Measurements from ENCODE around the gene KCNN4.
"Not testable (repeated sequence)": the region's sequence is repeated elsewhere in the genome, so short reads cannot be mapped to it uniquely, and the experiment has no call there.

The KCNN4 gene

GRCh38 chr19:43798546-43799409 lies 18.0 kb upstream of the KCNN4 start:
- peak; percentile 78 for DNase-seq

- no peak for DNase-seq
Measured at GRCh38 chr19:43798026-43798545, 17.3 kb upstream of the KCNN4 start.

DNA sequence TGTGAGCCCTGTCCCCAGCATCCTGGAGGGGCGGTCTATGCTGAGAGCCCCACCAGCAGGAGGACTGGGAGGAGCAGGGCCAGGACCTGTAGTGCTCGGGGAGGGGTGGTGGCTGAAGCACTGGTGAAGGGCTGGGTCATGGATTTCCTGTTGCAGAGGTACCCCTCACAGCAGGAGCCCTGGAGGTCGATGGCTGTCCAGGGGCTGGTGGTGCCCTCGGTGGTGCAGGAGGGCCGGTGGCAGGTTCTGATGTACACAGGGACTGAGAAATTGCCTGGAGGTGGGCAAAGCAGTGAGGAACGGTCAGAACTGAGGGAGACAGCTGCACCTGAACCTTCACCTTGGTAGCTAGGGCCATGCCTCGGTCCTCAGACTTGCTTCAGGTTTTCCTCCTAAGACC lies 16.8 kb upstream of the KCNN4 start:
- no peak for DNase-seq

- no peak for DNase-seq
Measured at GRCh38 chr19:43797118-43797517, 16.3 kb upstream of the KCNN4 start.

DNA sequence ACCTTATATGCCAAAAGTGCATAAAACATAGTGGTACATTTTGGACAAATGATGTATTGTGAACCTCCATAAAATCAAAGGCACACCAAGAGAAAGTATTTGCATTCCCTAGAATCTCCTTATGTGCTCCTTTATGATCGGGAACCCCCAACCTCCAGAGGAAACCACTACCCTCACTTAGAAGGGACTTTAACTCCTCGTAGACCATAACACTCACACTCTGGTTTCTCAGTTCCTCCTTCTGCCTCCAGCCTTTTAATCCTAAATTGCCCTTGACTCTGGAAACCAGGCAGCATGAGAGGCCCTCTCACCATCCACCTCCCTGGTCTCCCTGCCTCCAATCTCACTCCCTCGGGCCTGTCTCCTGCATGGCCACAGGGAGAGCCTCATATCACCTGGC lies 9.8 kb upstream of the KCNN4 start:
- DNase-seq = no peak

- no peak for DNase-seq
Measured at GRCh38 chr19:43789029-43789428, 8.3 kb upstream of the KCNN4 start.

DNA sequence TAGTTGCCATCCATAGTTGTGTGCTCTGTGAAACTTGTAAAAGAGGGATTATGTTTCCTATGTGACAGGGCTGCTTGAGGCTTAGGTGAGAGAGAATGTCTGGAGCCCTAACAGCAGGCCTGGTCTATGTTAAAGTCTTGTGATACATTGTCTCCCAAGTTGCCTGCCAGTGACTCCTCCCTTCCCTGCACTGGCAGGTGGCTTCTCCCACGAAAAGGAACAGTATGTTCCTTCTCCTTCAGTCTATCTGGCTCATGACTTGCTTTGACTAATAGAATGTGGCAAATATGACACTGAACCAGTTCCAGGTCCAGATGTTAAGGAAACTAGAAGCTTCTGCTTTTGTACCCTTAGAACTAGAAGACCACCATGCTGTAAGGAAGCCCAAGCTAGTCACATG lies 5.9 kb upstream of the KCNN4 start:
- no peak for DNase-seq

DNA sequence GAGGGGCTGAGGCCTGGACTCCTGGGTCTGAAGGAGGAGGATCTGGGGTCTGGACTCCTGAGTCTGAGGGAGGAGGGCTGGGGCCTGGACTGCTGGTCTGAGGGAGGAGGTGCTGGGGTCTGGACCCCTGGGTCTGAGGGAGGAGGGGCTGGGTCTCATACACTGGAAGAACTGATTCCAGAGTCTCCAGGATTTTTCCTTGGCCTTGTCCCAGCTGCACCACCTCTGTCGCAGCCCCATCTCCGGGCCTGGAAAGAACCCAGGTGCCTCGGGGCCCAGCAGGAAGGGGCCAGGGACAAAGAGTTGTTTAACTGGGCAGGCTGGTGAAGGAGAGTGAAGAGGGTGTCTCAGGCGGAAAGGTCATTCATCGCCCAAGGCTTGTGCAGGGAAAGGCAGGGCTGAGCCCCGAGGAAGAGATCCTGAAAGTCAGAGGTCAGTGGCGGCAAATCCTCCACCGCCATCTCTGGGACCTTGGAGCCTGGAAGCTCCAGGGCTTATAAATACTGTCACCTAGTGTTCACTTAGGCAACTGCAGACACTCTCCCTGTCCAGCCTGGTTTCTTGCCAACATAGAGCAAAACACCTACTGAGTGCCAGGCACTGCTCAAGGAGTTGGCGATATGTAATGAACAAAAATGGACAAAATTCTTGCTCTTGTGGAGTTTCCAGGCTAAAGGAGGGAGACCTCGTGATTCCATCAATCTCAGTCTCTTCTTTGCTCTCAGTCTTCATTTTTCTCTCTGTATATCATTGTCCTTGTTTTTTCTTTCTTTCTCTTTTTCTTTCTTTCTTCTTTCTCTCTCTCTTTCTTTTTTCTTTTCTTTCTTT lies 4.4 kb upstream of the KCNN4 start:
- peak; percentile 59 for DNase-seq

GRCh38 chr19:43784241-43784980 lies 3.6 kb upstream of the KCNN4 start:
- no peak for DNase-seq

DNA sequence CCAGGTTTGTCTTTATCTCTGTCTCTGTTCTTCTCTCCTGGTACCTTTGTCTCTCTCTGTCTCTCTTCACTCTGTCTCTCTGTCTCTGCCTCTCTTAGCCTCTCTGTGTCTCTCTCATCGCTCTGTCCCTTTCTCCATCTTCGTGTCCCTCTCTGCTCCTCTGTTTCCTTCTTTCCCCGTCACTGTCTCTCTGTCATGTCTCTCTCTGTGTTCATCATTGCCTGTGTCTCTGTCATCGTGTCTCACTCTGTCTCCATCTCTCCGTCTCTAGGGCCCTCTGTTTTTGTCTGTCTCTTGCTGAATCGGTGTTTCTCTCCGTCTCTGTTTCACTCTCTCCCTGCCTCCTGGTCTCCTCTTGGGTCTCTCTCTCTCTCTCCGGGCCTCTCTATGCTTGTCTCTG lies 2.9 kb upstream of the KCNN4 start:
- DNase-seq = no peak

GRCh38 chr19:43782689-43783231 lies 2.0 kb upstream of the KCNN4 start:
- no peak for DNase-seq

DNA sequence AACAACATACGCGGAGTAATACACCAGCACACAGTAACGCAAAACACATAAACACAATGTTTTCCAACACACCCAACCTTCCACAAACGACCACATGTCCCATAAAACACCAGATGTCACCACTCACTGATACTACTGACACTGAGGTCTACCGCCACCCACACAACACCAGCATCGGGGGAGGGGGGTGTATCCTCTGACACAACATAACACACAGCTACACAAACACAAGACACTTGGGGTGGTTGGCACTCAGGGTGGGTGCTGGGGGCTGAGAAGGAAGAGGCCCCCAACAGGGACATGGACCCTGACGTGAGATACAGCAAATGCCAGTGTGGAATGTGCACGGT lies 1.5 kb upstream of the KCNN4 start:
- peak; percentile 25 for DNase-seq

- DNase-seq = no peak
Measured at GRCh38 chr19:43781630-43782310, 997 bp upstream of the KCNN4 start.

DNA sequence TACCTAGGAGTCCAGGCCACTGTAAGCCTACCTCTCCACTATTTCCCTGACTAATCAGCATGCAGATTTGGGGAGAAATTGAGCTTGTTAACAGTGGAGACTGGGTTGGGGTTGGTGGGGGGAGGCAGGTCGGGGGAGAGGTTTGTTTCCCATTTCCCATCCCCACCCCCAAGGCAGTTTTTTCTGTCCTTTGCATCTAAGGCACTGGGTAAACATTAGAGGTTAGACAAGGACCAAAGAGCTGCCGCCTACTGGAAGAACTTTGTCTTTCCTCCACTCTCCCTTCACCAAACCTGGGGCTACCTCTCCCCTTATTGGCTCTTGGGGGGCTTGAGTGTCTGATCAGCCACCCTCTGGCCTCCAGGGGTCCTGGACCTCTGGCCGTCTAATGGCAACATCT lies 953 bp downstream of the KCNN4 start:
- no peak for DNase-seq

GRCh38 chr19:43779147-43779819 lies 1.5 kb downstream of the KCNN4 start:
- DNase-seq = no peak

DNA sequence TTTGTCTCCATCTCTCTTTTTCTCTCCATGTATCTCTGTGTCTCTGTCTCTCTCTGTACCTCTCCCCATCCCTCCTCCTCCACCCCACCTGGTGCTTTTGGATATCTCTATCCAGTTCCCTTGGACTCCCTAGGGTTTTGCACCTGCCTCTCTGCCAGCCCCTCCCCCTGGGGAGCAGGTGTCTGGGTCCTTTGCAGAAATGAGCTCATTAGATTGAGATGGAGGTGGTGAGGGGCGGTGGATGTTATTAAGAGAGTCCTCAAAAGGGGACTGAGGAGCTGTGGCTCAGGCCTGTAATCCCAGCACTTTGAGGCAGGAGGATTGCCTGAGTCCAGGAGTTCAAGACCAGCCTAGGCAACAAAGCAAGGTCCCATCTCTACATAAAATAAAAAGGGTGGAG lies 2.1 kb downstream of the KCNN4 start:
- peak; percentile 97 for DNase-seq

DNA sequence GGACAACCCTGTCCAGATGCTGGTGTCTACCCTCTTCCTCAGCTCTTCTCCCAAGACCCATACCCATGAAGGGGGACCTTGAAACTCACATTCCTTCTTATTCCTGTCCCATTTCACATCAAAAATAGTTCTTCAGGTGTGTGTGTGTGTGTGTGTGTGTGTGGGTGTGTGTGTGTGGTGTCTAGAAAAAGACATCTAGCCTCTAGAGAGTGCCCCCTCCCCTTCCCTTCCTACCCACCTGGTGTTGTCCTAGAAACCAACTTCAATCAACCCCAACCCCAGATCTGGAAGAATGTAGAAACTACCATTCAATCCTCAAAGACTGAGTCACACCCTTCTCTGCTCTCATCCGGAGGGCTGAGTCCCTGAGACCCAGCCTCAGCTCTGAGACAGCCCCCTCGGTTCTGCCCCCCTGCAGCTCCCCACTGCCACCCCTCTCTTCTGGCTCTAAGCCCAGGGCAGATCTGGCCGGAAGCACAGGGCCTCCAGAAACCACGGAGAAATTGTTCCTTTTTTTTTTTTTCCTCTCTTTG lies 3.5 kb downstream of the KCNN4 start:
- peak; percentile 60 for DNase-seq

- no peak for DNase-seq
Measured at GRCh38 chr19:43776286-43776685, 4.5 kb downstream of the KCNN4 start.

GRCh38 chr19:43775299-43775890 lies 5.4 kb downstream of the KCNN4 start:
- DNase-seq = no peak

- DNase-seq = not testable (repeated sequence)
Measured at GRCh38 chr19:43774940-43775258, 5.9 kb downstream of the KCNN4 start.
